HG03108 (cell line): ENCODE results near the gene CDCA8.

Experiments used
- ATAC-seq: cut with Tn5 transposase; IDR thresholded peaks from one replicate; pipeline ENCODE4 v1.9.1; 2021; ENCODE audit warnings: moderate library complexity; ENCODE audit not compliant: unreplicated experiment

The CDCA8 gene

GRCh38 chr1:37714689-37715088 is 22.4 kb downstream of the CDCA8 start:
- ATAC-seq = no peak

- no peak for ATAC-seq
Observed at GRCh38 chr1:37716321-37716720, 24.0 kb downstream of the CDCA8 start.

GRCh38 chr1:37717631-37718030 is 25.3 kb downstream of the CDCA8 start:
- no peak for ATAC-seq

DNA sequence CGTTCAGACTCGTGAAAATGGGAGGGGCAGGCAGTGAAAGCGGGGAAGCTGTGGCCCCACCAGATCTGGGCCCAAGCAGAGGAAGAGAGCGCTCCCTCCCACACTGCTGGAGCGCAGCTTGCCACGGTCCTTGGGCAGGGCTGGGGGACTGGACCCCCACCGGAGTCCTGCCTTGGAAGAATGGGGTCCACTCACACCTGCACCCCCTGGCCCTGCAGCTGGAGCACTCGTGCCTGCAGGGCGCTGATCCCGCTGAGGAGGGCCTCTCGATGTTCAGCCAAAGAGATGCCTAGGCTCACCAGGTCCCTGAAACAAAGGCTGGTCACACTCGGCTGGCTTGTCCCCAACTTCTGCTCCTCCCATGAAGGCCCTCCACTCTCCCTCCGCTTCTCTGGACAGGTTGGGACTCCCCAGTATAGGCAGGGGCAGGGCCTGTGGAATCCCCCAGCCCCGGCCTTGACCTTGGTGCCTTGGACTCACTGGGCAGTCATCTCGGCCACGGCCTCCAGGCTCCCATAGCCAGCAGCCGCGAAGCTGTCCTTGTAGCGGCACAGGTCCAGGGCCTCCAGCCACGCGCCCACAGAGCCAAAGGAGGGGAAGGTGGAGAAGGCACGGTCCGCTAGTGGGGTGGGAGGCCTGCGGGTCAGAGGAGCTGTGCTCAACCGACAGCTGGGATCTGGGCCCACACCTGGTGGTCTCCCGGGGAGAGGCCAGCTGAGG is 26.0 kb downstream of the CDCA8 start:
- ATAC-seq = no peak

DNA sequence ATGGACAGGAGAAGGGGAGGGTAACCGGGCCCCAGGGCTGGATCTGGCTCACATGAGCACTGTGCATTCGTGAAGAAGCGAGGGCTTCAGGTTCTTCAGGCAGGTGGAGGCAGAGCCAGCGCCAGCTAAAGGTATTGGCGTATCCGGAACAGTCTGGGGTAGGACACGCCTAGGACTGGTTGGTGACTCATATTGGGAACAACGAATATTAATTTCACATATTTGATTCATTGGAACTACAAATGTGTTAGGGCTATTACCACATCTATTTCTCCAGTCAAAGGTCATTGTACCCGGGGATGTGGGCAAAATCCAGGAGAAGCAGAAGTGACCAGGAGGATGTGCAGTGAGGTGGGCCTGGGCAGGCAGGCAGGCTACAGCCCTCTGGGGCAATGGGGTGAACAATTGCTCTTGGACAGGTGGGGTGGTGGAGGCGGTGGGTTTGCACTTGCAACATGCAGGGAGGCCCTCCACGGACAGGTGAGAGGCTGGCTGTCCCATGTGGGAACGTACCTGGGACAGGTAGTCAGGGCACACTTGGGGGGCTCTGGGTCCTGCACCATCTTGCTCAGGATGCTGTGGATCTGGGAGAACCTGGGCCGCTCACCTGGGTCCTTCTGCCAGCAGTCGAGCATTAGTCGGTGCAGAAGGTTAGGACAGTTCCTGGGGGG is 26.7 kb downstream of the CDCA8 start:
- no peak for ATAC-seq

GRCh38 chr1:37719572-37720195 is 27.4 kb downstream of the CDCA8 start:
- ATAC-seq = no peak

GRCh38 chr1:37720231-37721130 is 28.2 kb downstream of the CDCA8 start:
- ATAC-seq = no peak

DNA sequence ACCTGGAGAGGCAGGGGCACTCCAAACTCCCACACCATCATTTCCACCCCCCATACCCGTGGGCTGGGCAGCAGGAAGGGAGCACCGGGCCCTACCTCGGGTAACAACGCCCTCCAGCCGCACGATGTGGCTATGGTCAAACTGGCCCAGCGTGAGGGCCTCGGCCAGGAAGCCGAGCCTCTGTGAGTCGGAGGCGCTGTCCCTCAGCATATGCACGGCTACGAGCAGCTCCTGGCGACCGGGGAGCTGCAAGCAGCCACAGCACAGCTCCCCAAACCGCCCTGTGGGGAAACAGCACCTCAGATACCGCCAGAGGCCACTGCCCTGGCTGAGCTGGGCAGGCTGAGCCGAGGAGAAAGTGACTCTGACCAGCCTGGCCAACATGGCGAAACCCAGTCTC is 29.2 kb downstream of the CDCA8 start:
- no peak for ATAC-seq

DNA sequence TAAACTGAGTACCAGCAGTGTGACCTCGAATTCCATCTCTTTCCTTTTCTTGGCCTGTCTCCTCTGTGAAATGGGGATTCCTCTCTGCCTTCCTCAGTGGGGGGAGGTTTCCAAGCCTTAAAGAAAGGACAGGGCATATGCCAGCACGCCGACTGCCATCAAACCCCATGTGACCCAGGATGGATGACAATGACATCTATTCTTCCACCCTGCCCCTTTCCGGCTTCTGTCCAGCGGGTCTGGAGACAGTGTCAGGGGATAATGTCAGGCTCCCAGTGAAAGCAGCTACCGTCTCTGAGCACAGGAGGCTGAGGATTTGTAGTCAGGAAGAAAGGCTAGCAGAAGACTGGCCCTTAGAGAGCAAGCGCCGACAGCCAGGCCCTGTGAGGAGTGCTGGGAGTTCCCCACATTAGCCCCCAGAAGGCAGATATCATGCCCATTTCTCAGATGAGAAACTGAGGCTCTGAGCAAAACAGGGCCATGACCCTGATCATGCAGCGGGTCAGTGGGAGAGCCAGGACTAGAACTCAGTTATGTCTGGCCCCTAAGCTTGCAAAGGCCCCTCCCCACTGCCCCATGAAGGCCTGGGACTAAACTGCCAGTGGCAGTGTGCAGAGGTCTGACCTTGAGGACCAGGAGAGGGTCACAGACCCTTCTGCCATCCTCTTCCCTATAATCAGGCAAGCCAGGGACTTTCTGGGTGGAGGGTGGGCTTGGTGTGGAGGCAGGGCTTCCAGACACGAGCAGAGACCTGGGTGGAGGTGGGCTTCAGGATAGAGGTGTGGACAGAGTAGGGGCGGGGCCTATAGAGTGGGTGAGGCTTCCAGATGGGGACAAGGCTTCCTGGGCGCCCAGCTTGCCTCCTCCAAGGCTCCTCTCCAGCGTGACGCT is 30.1 kb downstream of the CDCA8 start:
- no peak for ATAC-seq

- ATAC-seq = no peak
Observed at GRCh38 chr1:37723072-37723389, 30.7 kb downstream of the CDCA8 start.

GRCh38 chr1:37723390-37724078 is 31.2 kb downstream of the CDCA8 start:
- no peak for ATAC-seq

DNA sequence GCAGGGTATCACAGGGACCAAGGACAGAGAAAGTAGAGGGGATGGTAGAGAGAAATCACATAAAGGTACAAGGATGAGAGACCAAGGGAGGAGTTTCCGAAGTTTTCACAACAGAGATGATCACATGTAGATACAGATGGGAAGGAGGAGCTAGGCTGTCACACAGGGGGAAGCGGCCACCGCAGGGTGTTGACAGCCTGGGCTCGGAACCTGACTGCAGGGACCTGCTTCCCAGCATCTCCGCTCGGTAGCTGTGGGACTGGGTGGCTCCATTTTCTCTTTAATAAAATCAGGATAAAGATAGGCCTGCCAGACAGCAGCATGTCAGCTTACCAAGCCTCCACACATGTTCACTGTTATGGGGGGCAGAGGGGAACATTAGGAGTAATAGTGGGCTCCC is 32.3 kb downstream of the CDCA8 start:
- no peak for ATAC-seq

DNA sequence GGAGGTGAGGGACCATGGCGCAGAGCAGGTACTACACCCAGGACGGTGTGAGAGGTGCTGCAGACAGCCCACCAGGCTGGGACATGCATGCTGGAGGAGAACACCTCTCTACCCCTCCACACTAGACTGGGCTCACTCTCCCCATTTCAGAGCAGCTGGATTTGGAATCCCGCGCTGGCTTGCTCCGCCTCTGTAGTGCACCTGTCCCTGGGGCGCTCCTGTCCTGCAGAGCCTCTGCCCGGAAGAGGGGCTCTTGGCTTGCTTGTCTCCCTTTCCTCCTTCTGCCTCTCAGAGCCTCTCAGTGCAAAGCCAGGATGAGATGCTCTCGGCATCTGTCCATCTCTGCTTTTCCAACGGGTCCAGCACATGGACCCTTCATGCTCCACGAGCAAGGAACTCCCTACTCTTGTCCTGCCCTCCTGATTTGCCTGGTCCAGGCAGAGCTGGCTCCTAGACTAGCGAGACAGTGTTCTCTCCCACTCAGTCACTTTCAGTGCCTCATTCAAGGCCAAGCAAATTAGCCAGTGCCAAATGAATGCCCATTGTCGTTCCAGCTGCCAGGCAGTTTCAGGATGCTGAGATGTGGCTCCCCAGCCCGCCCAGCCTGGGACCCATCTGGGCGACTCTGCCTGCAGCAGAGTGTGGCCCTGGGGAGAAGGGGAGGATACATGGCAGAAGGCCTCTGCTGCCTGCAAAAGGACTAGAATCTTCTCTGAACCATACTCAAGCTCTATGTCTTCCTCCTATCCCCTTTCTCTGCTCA is 33.7 kb downstream of the CDCA8 start:
- ATAC-seq = no peak

- no peak for ATAC-seq
Observed at GRCh38 chr1:37726751-37727585, 34.7 kb downstream of the CDCA8 start.

DNA sequence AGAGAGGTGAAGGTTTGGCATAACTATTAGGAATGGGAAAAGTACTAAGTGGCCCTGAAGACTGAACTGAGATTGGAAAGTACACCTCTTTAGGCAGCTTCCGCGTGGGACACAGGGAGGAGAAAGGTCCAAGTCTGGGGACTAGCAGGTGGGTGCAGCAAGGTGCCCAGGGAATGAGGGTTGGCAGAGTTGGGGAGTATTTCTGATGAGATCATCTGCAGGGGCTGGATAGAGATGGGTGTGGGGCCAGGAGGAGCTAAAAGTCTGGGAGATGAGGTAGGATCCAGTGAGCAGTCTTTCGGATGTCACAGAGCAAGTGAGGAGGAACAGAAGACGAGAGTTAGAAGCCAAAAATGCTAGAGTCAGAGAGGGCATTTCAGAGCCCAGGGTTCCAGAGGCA is 36.1 kb downstream of the CDCA8 start:
- ATAC-seq = no peak

GRCh38 chr1:37730376-37730775 is 38.1 kb downstream of the CDCA8 start:
- no peak for ATAC-seq

- ATAC-seq = no peak
Observed at GRCh38 chr1:37731312-37732019, 39.1 kb downstream of the CDCA8 start.
